Stomach (tissue), 4 donors: ENCODE results near the gene SLC16A7.

Experiments used
- POLR2A ChIP-seq, 4 donors: fragments of 450-650 bp; IDR thresholded peaks; one replicate each; pipeline ENCODE4 v1.6.1; 2016; ENCODE audit warnings: antibody characterized with exemption in 4 of 4, control low read depth in 2 of 4, mild to moderate bottlenecking in 1 of 4, moderate library complexity in 1 of 4
- TF ChIP-seq, protein P1 (sequence below), 7 experiments: fragments of 450-650 bp in 4 of 7; fragments of 200-600 bp in 3 of 7; sonication (generic) in 3 of 7; IDR thresholded peaks; one replicate each; pipeline ENCODE4 v1.5.1; 2016 to 2019; ENCODE audit warnings: antibody characterized with exemption in 7 of 7, control low read depth in 2 of 7, mild to moderate bottlenecking in 1 of 7

- TF ChIP-seq, protein P1, sequence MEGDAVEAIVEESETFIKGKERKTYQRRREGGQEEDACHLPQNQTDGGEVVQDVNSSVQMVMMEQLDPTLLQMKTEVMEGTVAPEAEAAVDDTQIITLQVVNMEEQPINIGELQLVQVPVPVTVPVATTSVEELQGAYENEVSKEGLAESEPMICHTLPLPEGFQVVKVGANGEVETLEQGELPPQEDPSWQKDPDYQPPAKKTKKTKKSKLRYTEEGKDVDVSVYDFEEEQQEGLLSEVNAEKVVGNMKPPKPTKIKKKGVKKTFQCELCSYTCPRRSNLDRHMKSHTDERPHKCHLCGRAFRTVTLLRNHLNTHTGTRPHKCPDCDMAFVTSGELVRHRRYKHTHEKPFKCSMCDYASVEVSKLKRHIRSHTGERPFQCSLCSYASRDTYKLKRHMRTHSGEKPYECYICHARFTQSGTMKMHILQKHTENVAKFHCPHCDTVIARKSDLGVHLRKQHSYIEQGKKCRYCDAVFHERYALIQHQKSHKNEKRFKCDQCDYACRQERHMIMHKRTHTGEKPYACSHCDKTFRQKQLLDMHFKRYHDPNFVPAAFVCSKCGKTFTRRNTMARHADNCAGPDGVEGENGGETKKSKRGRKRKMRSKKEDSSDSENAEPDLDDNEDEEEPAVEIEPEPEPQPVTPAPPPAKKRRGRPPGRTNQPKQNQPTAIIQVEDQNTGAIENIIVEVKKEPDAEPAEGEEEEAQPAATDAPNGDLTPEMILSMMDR (IDR thresholded peaks at IDR 0.05): no peak
- no peak for TF ChIP-seq POLR2A (IDR thresholded peaks at IDR 0.05)
Measured at GRCh38 chr12:59723520-59723919, 127.7 kb downstream of the SLC16A7 start.
